Effector memory CD8-positive, alpha-beta T cell (primary cell): ENCODE data around the gene NT5DC4.

Source experiments
- ATAC-seq: fragments of 150-1000 bp; cut with Tn5 transposase; replicated peaks from 2 replicates; pipeline ENCODE4 v1.10.0; 2021; ENCODE audit warnings: mild to moderate bottlenecking, moderate library complexity
- DNase-seq, 3 experiments: peaks; one replicate each; pipeline ENCODE4 v3.0.0; 2021
- H3K27ac Mint-ChIP-seq, 2 donors: one replicate each; pipeline ENCODE4 v1.8.0; 2022; ENCODE audit warnings: mild to moderate bottlenecking in 2 of 2, mixed read lengths in 2 of 2, moderate library complexity in 2 of 2
- H3K27me3 Mint-ChIP-seq, 2 donors: one replicate each; pipeline ENCODE4 v1.8.0; 2022; ENCODE audit warnings: mixed read lengths in 2 of 2
- H3K36me3 Mint-ChIP-seq: one replicate; pipeline ENCODE4 v1.8.0; 2022; ENCODE audit warnings: mild to moderate bottlenecking, moderate library complexity, mixed read lengths; ENCODE audit not compliant: insufficient read depth
- H3K4me1 Mint-ChIP-seq, 2 donors: one replicate each; pipeline ENCODE4 v1.8.0; 2022; ENCODE audit warnings: low read depth in 2 of 2, mixed read lengths in 2 of 2
- H3K4me3 Mint-ChIP-seq, 2 donors: one replicate each; pipeline ENCODE4 v1.8.0; 2022; ENCODE audit warnings: mild to moderate bottlenecking in 2 of 2, mixed read lengths in 2 of 2, moderate library complexity in 2 of 2
- H3K9me3 Mint-ChIP-seq, 2 donors: one replicate each; pipeline ENCODE4 v1.8.0; 2022; ENCODE audit warnings: mixed read lengths in 2 of 2
- total RNA-seq, 9 experiments: gene quantifications; one replicate each; lab custom pipeline; 2026; lab: John Stamatoyannopoulos, UW

The NT5DC4 gene
- 0 to 1.4 (median 0) reads per million in 9 experiments for total RNA-seq

- Mint-ChIP-seq H3K27ac (no peak within 1 kb of the TSS), H3K36me3 (no peaks in the 10 kb centered on the region), H3K4me3 (no peak within 1 kb of the TSS), H3K9me3 (no peaks in the 10 kb centered on the region), H3K27me3 (no peaks in the 10 kb centered on the region), H3K4me1 (peaks cover 0 to 4% of the 10 kb centered on the region in 2 donors)
- DNase-seq, result no peak
- ATAC-seq, result no peak
Measured at GRCh38 chr2:112720785-112721184, at the start of gene NT5DC4. Gene NT5DC4 (plus strand): TSS chr2:112721020. CDS start chr2:112721080, 60 bp downstream.

GRCh38 chr2:112671801-112672200, 49.0 kb upstream of the NT5DC4 start:
- ATAC-seq, result no peak
- Mint-ChIP-seq H3K4me1 (peaks cover 0 to 3% of the 10 kb centered on the region in 2 donors), H3K27me3 (no peaks in the 10 kb centered on the region), H3K27ac (peak overlapping the region in 1 of 2 donors; percentile 30), H3K36me3 (peaks cover 24% of the 10 kb centered on the region), H3K9me3 (no peaks in the 10 kb centered on the region), H3K4me3 (no peak overlapping the region)
- DNase-seq, result no peak

GRCh38 chr2:112673008-112673407, 47.8 kb upstream of the NT5DC4 start:
- Mint-ChIP-seq H3K9me3 (no peaks in the 10 kb centered on the region), H3K4me1 (peaks cover 0 to 3% of the 10 kb centered on the region in 2 donors), H3K27me3 (no peaks in the 10 kb centered on the region), H3K27ac (no peak overlapping the region), H3K4me3 (no peak overlapping the region), H3K36me3 (peaks cover 15% of the 10 kb centered on the region)
- ATAC-seq, result no peak
- DNase-seq, result no peak

- ATAC-seq, result no peak
- Mint-ChIP-seq H3K36me3 (peaks cover 15% of the 10 kb centered on the region), H3K9me3 (no peaks in the 10 kb centered on the region), H3K27ac (no peak overlapping the region), H3K4me3 (no peak overlapping the region), H3K27me3 (no peaks in the 10 kb centered on the region), H3K4me1 (peaks cover 0 to 3% of the 10 kb centered on the region in 2 donors)
- DNase-seq, result no peak
Measured at GRCh38 chr2:112674229-112674628, 46.6 kb upstream of the NT5DC4 start.

- Mint-ChIP-seq H3K9me3 (no peaks in the 10 kb centered on the region), H3K36me3 (no peaks in the 10 kb centered on the region), H3K4me1 (peaks cover 7 to 10% of the 10 kb centered on the region in 2 donors), H3K27me3 (no peaks in the 10 kb centered on the region), H3K4me3 (no peak overlapping the region), H3K27ac (no peak overlapping the region)
- ATAC-seq (no peak), DNase-seq (no peak)
Measured at GRCh38 chr2:112679484-112679883, 41.3 kb upstream of the NT5DC4 start.

GRCh38 chr2:112680666-112681101, 40.1 kb upstream of the NT5DC4 start:
- peaks cover 7 to 13% of the 10 kb centered on the region in 2 donors for H3K4me1 Mint-ChIP-seq
- H3K36me3 Mint-ChIP-seq, result no peaks in the 10 kb centered on the region
- no peak for DNase-seq
- no peak overlapping the region for H3K4me3 Mint-ChIP-seq
- H3K27me3 Mint-ChIP-seq, result no peaks in the 10 kb centered on the region
- H3K9me3 Mint-ChIP-seq, result no peaks in the 10 kb centered on the region
- H3K27ac Mint-ChIP-seq, result no peak overlapping the region
- ATAC-seq, result no peak

- no peak for DNase-seq
- peak overlapping the region; percentile 53 to 62 for H3K27ac Mint-ChIP-seq
Measured at GRCh38 chr2:112682101-112682500, 38.7 kb upstream of the NT5DC4 start.

GRCh38 chr2:112683550-112684414, 37.0 kb upstream of the NT5DC4 start:
- peak overlapping the region; percentile 7 to 34 for H3K4me3 Mint-ChIP-seq
- peak overlapping the region in 1 of 2 donors; percentile 44 for H3K27ac Mint-ChIP-seq
- no peaks in the 10 kb centered on the region for H3K27me3 Mint-ChIP-seq

More at GRCh38 chr2:112682101-112682500, 38.7 kb upstream of the NT5DC4 start:
- peaks cover 7 to 13% of the 10 kb centered on the region in 2 donors for H3K4me1 Mint-ChIP-seq
- no peaks in the 10 kb centered on the region for H3K9me3 Mint-ChIP-seq
- ATAC-seq, result no peak
- H3K27me3 Mint-ChIP-seq, result no peaks in the 10 kb centered on the region
- no peak overlapping the region for H3K4me3 Mint-ChIP-seq
- H3K36me3 Mint-ChIP-seq, result no peaks in the 10 kb centered on the region

GRCh38 chr2:112684415-112684775, 36.4 kb upstream of the NT5DC4 start:
- H3K27ac Mint-ChIP-seq, result peak overlapping the region in 1 of 2 donors; percentile 44
- no peaks in the 10 kb centered on the region for H3K9me3 Mint-ChIP-seq
- no peaks in the 10 kb centered on the region for H3K27me3 Mint-ChIP-seq
- peak overlapping the region; percentile 7 to 34 for H3K4me3 Mint-ChIP-seq
- H3K4me1 Mint-ChIP-seq, result peaks cover 7 to 13% of the 10 kb centered on the region in 2 donors
- H3K36me3 Mint-ChIP-seq, result no peaks in the 10 kb centered on the region
- ATAC-seq (no peak), DNase-seq (no peak)

More at GRCh38 chr2:112683550-112684414, 37.0 kb upstream of the NT5DC4 start:
- peak; percentile 59 for ATAC-seq
- no peaks in the 10 kb centered on the region for H3K36me3 Mint-ChIP-seq
- H3K9me3 Mint-ChIP-seq, result no peaks in the 10 kb centered on the region
- DNase-seq, result no peak
- H3K4me1 Mint-ChIP-seq, result peaks cover 7 to 13% of the 10 kb centered on the region in 2 donors

GRCh38 chr2:112685271-112685884, 35.4 kb upstream of the NT5DC4 start:
- Mint-ChIP-seq H3K4me1 (peaks cover 7 to 13% of the 10 kb centered on the region in 2 donors), H3K36me3 (no peaks in the 10 kb centered on the region), H3K4me3 (no peak overlapping the region), H3K27ac (no peak overlapping the region), H3K27me3 (no peaks in the 10 kb centered on the region), H3K9me3 (no peaks in the 10 kb centered on the region)
- ATAC-seq (peak; percentile 40), DNase-seq (no peak)

GRCh38 chr2:112686348-112687217, 34.2 kb upstream of the NT5DC4 start:
- Mint-ChIP-seq H3K9me3 (no peaks in the 10 kb centered on the region), H3K4me1 (peaks cover 17 to 21% of the 10 kb centered on the region in 2 donors), H3K36me3 (no peaks in the 10 kb centered on the region), H3K27ac (no peak overlapping the region), H3K4me3 (no peak overlapping the region), H3K27me3 (no peaks in the 10 kb centered on the region)
- ATAC-seq (no peak), DNase-seq (no peak)

- Mint-ChIP-seq H3K9me3 (no peaks in the 10 kb centered on the region), H3K36me3 (no peaks in the 10 kb centered on the region), H3K27me3 (no peaks in the 10 kb centered on the region), H3K27ac (no peak overlapping the region), H3K4me3 (no peak overlapping the region), H3K4me1 (peaks cover 27 to 31% of the 10 kb centered on the region in 2 donors)
- no peak for DNase-seq
- no peak for ATAC-seq
Measured at GRCh38 chr2:112687522-112687921, 33.3 kb upstream of the NT5DC4 start.
